ENCODE measurements around the gene GANC.

Gene GANC

GRCh38 chr15:42348083-42348482 lies 75.1 kb downstream of the GANC start:
- no peak for DNase-seq (ENCODE audit: low spot score)

GRCh38 chr15:42349186-42349585 lies 76.2 kb downstream of the GANC start:
- no peak for DNase-seq (ENCODE audit: low spot score)

- DNase-seq (ENCODE audit: low spot score): no peak
Measured at GRCh38 chr15:42352401-42352800, 79.4 kb downstream of the GANC start.

GRCh38 chr15:42353061-42353460 lies 80.1 kb downstream of the GANC start:
- DNase-seq (ENCODE audit: low spot score): no peak

- DNase-seq (ENCODE audit: low spot score): no peak
Measured at GRCh38 chr15:42354824-42355223, 81.8 kb downstream of the GANC start.

- no peak for DNase-seq (ENCODE audit: low spot score)
Measured at GRCh38 chr15:42355291-42355690, 82.3 kb downstream of the GANC start.

- DNase-seq (ENCODE audit: low spot score): no peak
Measured at GRCh38 chr15:42356851-42357250, 83.8 kb downstream of the GANC start.

- DNase-seq (ENCODE audit: low spot score): no peak
Measured at GRCh38 chr15:42358141-42358540, 85.1 kb downstream of the GANC start.

GRCh38 chr15:42359249-42359648 lies 86.2 kb downstream of the GANC start, which contains the start of gene CAPN3:
Gene CAPN3 (plus strand): TSS chr15:42359501. CDS start chr15:42359806, 305 bp downstream.
- DNase-seq (ENCODE audit: low spot score): no peak

- no peak for DNase-seq (ENCODE audit: low spot score)
Measured at GRCh38 chr15:42359985-42360384, 87.0 kb downstream of the GANC start.

- DNase-seq (ENCODE audit: low spot score): no peak
Measured at GRCh38 chr15:42360535-42361112, 87.6 kb downstream of the GANC start.

GRCh38 chr15:42363487-42363886 lies 90.5 kb downstream of the GANC start:
- no peak for DNase-seq (ENCODE audit: low spot score)

GRCh38 chr15:42363942-42364341 lies 90.9 kb downstream of the GANC start:
- DNase-seq (ENCODE audit: low spot score): no peak

- no peak for DNase-seq (ENCODE audit: low spot score)
Measured at GRCh38 chr15:42364529-42364928, 91.5 kb downstream of the GANC start.

- no peak for DNase-seq (ENCODE audit: low spot score)
Measured at GRCh38 chr15:42365921-42366550, 93.0 kb downstream of the GANC start.

- no peak for DNase-seq (ENCODE audit: low spot score)
Measured at GRCh38 chr15:42367041-42367440, 94.0 kb downstream of the GANC start.

- no peak for DNase-seq (ENCODE audit: low spot score)
Measured at GRCh38 chr15:42368096-42368495, 95.1 kb downstream of the GANC start.

GRCh38 chr15:42371096-42371495 lies 98.1 kb downstream of the GANC start:
- no peak for DNase-seq (ENCODE audit: low spot score)

GRCh38 chr15:42373274-42373673 lies 100.3 kb downstream of the GANC start:
- no peak for DNase-seq (ENCODE audit: low spot score)

- DNase-seq (ENCODE audit: low spot score): no peak
Measured at GRCh38 chr15:42373936-42374335, 100.9 kb downstream of the GANC start.

GRCh38 chr15:42374810-42375209 lies 101.8 kb downstream of the GANC start:
- DNase-seq (ENCODE audit: low spot score): no peak

GRCh38 chr15:42375252-42375651 lies 102.3 kb downstream of the GANC start:
- no peak for DNase-seq (ENCODE audit: low spot score)

- DNase-seq (ENCODE audit: low spot score): no peak
Measured at GRCh38 chr15:42375941-42376340, 102.9 kb downstream of the GANC start.

- DNase-seq (ENCODE audit: low spot score): no peak
Measured at GRCh38 chr15:42378011-42378410, 105.0 kb downstream of the GANC start.

Measured in ecto neural progenitor cell (in vitro differentiated cells).